ENCODE data around the gene FAM3B. TPM values are rescaled to one million over a fixed set of nuclear protein-coding genes. Genes with fewer than 3 reads are reported as not detected.
"Not testable (repeated sequence)": the region's sequence is repeated elsewhere in the genome, so short reads cannot be mapped to it uniquely, and the experiment has no call there.

The FAM3B gene
- total and polyA plus RNA-seq, 2 experiments from 2014 or later = 35.4 to 49.7 TPM

GRCh38 chr21:41358193-41359166, 41.9 kb downstream of the FAM3B start:
- H3K4me3 ChIP-seq = no peak overlapping the region
- 92% methylated on average over 9 of the region's 9 CpGs for WGBS (ENCODE audit: low lambda C conversion rate, missing lambda C conversion rate)
- no peaks in the 10 kb centered on the region for H3K27me3 ChIP-seq
- peaks cover 3% of the 10 kb centered on the region for H3K4me1 ChIP-seq (ENCODE audit: insufficient read depth)
- no peak overlapping the region for H2AFZ ChIP-seq
- no peak overlapping the region for H3K4me2 ChIP-seq
- TF ChIP-seq EZH2 (IDR thresholded peaks at IDR 0.05; ENCODE audit: borderline replicate concordance) (no peak), EZH2phosphoT487 (IDR thresholded peaks at IDR 0.05; ENCODE audit: low read depth, severe bottlenecking, unreplicated experiment) (no peak), CTCF (IDR thresholded peaks at IDR 0.05; ENCODE audit: poor library complexity) (no peak)
- H3K27ac ChIP-seq = no peak overlapping the region
- no peaks in the 10 kb centered on the region for H3K36me3 ChIP-seq (replicated peaks; ENCODE audit: insufficient read depth, low read depth)
- DNase-seq (ENCODE audit: low spot score) = no peak
- H3K79me2 ChIP-seq = no peaks in the 10 kb centered on the region
- H4K20me1 ChIP-seq (ENCODE audit: insufficient read depth, poor library complexity, severe bottlenecking) = no peaks in the 10 kb centered on the region
- H3K9me3 ChIP-seq (ENCODE audit: low read depth) = no peaks in the 10 kb centered on the region
- H3K9me2 ChIP-seq (replicated peaks; ENCODE audit: insufficient read depth) = no peaks in the 10 kb centered on the region

GRCh38 chr21:41359286-41359685, 42.7 kb downstream of the FAM3B start:
- H3K27ac ChIP-seq = no peak overlapping the region
- no peaks in the 10 kb centered on the region for H3K36me3 ChIP-seq (replicated peaks; ENCODE audit: insufficient read depth, low read depth)

GRCh38 chr21:41359754-41360071, 43.1 kb downstream of the FAM3B start:
- not testable (repeated sequence) for H3K27me3 ChIP-seq; H3K4me3 ChIP-seq; H3K36me3 ChIP-seq (replicated peaks; ENCODE audit: insufficient read depth, low read depth); H3K4me1 ChIP-seq (ENCODE audit: insufficient read depth); H3K27ac ChIP-seq; H3K9me2 ChIP-seq (replicated peaks; ENCODE audit: insufficient read depth); H3K79me2 ChIP-seq; H3K4me2 ChIP-seq; DNase-seq (ENCODE audit: low spot score); H3K9me3 ChIP-seq (ENCODE audit: low read depth); H4K20me1 ChIP-seq (ENCODE audit: insufficient read depth, poor library complexity, severe bottlenecking); H2AFZ ChIP-seq
- WGBS (ENCODE audit: low lambda C conversion rate, missing lambda C conversion rate) = 74% methylated on average over 4 of the region's 4 CpGs

More at GRCh38 chr21:41359286-41359685, 42.7 kb downstream of the FAM3B start:
- 88% methylated on average over 12 of the region's 12 CpGs for WGBS (ENCODE audit: low lambda C conversion rate, missing lambda C conversion rate)
- no peak for TF ChIP-seq EZH2 (IDR thresholded peaks at IDR 0.05; ENCODE audit: borderline replicate concordance)
- no peak for TF ChIP-seq EZH2phosphoT487 (IDR thresholded peaks at IDR 0.05; ENCODE audit: low read depth, severe bottlenecking, unreplicated experiment)
- TF ChIP-seq CTCF (IDR thresholded peaks at IDR 0.05; ENCODE audit: poor library complexity) = no peak
- H3K9me2 ChIP-seq (replicated peaks; ENCODE audit: insufficient read depth) = no peaks in the 10 kb centered on the region
- no peaks in the 10 kb centered on the region for H3K79me2 ChIP-seq
- H3K4me2 ChIP-seq = no peak overlapping the region
- H2AFZ ChIP-seq = no peak overlapping the region
- H3K9me3 ChIP-seq (ENCODE audit: low read depth) = no peaks in the 10 kb centered on the region
- H3K27me3 ChIP-seq = no peaks in the 10 kb centered on the region
- DNase-seq (ENCODE audit: low spot score) = no peak
- no peaks in the 10 kb centered on the region for H4K20me1 ChIP-seq (ENCODE audit: insufficient read depth, poor library complexity, severe bottlenecking)
- H3K4me3 ChIP-seq = no peak overlapping the region
- H3K4me1 ChIP-seq (ENCODE audit: insufficient read depth) = peaks cover 3% of the 10 kb centered on the region

- no peaks in the 10 kb centered on the region for H3K27me3 ChIP-seq
- H4K20me1 ChIP-seq (ENCODE audit: insufficient read depth, poor library complexity, severe bottlenecking) = no peaks in the 10 kb centered on the region
- no peak overlapping the region for H2AFZ ChIP-seq
- no peak overlapping the region for H3K4me2 ChIP-seq
- H3K4me1 ChIP-seq (ENCODE audit: insufficient read depth) = peaks cover 3% of the 10 kb centered on the region
- H3K9me2 ChIP-seq (replicated peaks; ENCODE audit: insufficient read depth) = no peaks in the 10 kb centered on the region
- DNase-seq (ENCODE audit: low spot score) = no peak
- no peaks in the 10 kb centered on the region for H3K9me3 ChIP-seq (ENCODE audit: low read depth)
- H3K27ac ChIP-seq = no peak overlapping the region
- no peaks in the 10 kb centered on the region for H3K79me2 ChIP-seq
- H3K4me3 ChIP-seq = no peak overlapping the region
- no peaks in the 10 kb centered on the region for H3K36me3 ChIP-seq (replicated peaks; ENCODE audit: insufficient read depth, low read depth)
- WGBS (ENCODE audit: low lambda C conversion rate, missing lambda C conversion rate) = 82% methylated on average over 22 of the region's 22 CpGs
- TF ChIP-seq EZH2phosphoT487 (IDR thresholded peaks at IDR 0.05; ENCODE audit: low read depth, severe bottlenecking, unreplicated experiment) (no peak), CTCF (IDR thresholded peaks at IDR 0.05; ENCODE audit: poor library complexity) (no peak), EZH2 (IDR thresholded peaks at IDR 0.05; ENCODE audit: borderline replicate concordance) (no peak)
Measured at GRCh38 chr21:41360072-41360821, 43.6 kb downstream of the FAM3B start.
